ENCODE results near the gene PPARD.

PPARD gene

DNA sequence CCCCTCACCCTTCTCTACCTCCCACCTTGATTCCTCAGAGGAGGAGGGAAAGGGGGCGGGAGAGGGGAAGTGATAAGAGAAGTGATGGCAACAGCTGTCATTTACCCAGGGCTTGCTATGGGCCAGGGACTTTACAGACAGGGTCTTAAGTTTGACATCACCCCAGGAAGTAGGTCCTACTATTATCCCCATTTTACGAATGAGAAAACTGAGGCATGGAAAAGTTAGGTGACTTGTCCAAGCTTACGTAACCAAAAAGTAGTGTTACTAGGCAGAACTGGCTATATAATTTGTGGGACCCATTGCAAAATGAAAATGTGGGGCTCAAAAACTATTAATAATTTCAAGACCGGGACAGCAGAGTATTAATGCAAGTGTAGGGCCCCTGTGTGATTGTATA lies 99.3 kb downstream of the PPARD start:
- Histone ChIP-seq H3K9ac (ENCODE audit: insufficient read length, low read depth) (no peak overlapping the region), H3K9me3 (ENCODE audit: insufficient read depth, low read length) (no peaks in the 10 kb centered on the region), H3K4me3 (ENCODE audit: insufficient read length, low read depth) (no peak overlapping the region), H3K27me3 (ENCODE audit: insufficient read depth, insufficient read length) (no peaks in the 10 kb centered on the region), H3K36me3 (ENCODE audit: insufficient read depth, insufficient read length, low read length) (no peaks in the 10 kb centered on the region), H3K4me1 (ENCODE audit: insufficient read depth, insufficient read length) (no peaks in the 10 kb centered on the region)
- TF ChIP-seq SUZ12 (IDR thresholded peaks at IDR 0.05; ENCODE audit: extremely low read depth, insufficient read depth, insufficient read length) (no peak), ZNF274 (IDR thresholded peaks at IDR 0.05; ENCODE audit: low read depth, low read length) (no peak), YY1 (IDR thresholded peaks at IDR 0.05; ENCODE audit: insufficient read depth, insufficient read length) (no peak)
- no peak for DNase-seq (ENCODE audit: low read depth, low spot score)

DNA sequence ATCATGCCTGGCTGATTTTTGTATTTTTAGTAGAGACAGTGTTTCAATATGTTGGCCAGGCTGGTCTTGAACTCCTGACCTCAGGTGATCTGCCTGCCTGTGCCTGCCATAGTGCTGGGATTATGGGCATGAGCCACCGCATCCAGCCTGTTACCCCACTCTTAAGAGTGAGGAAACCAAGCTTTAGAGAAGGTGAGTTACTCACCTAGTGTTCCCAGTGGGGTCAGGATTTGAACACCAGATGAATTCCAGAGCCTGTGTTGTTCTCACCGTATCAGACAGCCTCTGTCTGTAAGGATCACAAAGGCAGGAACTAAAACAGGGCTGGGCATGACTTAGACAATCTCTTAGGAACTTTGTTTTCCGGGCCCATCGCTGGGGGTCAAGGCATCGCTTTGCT lies 100.3 kb downstream of the PPARD start:
- H3K4me1 ChIP-seq (ENCODE audit: insufficient read depth, insufficient read length): no peaks in the 10 kb centered on the region
- no peaks in the 10 kb centered on the region for H3K9me3 ChIP-seq (ENCODE audit: insufficient read depth, low read length)
- no peak overlapping the region for H3K4me3 ChIP-seq (ENCODE audit: insufficient read length, low read depth)
- no peak for TF ChIP-seq YY1 (IDR thresholded peaks at IDR 0.05; ENCODE audit: insufficient read depth, insufficient read length)
- no peak for TF ChIP-seq SUZ12 (IDR thresholded peaks at IDR 0.05; ENCODE audit: extremely low read depth, insufficient read depth, insufficient read length)
- no peak for TF ChIP-seq ZNF274 (IDR thresholded peaks at IDR 0.05; ENCODE audit: low read depth, low read length)
- no peak overlapping the region for H3K9ac ChIP-seq (ENCODE audit: insufficient read length, low read depth)
- H3K27me3 ChIP-seq (ENCODE audit: insufficient read depth, insufficient read length): no peaks in the 10 kb centered on the region
- DNase-seq (ENCODE audit: low read depth, low spot score): no peak
- H3K36me3 ChIP-seq (ENCODE audit: insufficient read depth, insufficient read length, low read length): no peaks in the 10 kb centered on the region

GRCh38 chr6:35443341-35444030 lies 101.1 kb downstream of the PPARD start:
- TF ChIP-seq YY1 (IDR thresholded peaks at IDR 0.05; ENCODE audit: insufficient read depth, insufficient read length) (no peak), ZNF274 (IDR thresholded peaks at IDR 0.05; ENCODE audit: low read depth, low read length) (no peak), SUZ12 (IDR thresholded peaks at IDR 0.05; ENCODE audit: extremely low read depth, insufficient read depth, insufficient read length) (no peak)
- DNase-seq (ENCODE audit: low read depth, low spot score): no peak
- no peaks in the 10 kb centered on the region for H3K4me1 ChIP-seq (ENCODE audit: insufficient read depth, insufficient read length)
- H3K4me3 ChIP-seq (ENCODE audit: insufficient read length, low read depth): no peak overlapping the region
- H3K9ac ChIP-seq (ENCODE audit: insufficient read length, low read depth): no peak overlapping the region
- no peaks in the 10 kb centered on the region for H3K27me3 ChIP-seq (ENCODE audit: insufficient read depth, insufficient read length)
- H3K36me3 ChIP-seq (ENCODE audit: insufficient read depth, insufficient read length, low read length): no peaks in the 10 kb centered on the region
- no peaks in the 10 kb centered on the region for H3K9me3 ChIP-seq (ENCODE audit: insufficient read depth, low read length)

DNA sequence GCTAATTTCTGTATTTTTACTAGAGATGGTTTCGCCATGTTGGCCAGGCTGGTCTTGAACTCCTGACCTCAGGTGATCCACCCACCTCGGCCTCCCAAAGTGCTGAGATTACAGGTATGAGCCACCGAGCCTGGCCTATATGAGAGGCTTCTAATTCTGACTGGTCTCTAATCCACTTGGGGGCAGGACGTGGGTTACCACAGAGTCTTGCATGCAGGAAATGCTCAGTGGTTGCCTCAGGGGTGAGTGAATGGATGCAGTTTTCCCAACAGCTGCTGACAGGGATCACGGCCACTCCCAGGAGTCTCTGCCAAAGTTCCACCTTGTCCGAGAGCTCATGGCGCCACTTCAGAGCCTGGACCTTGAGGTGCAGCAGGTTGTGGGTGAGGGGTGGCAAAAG lies 103.3 kb downstream of the PPARD start:
- Histone ChIP-seq H3K4me3 (ENCODE audit: insufficient read length, low read depth) (no peak overlapping the region), H3K36me3 (ENCODE audit: insufficient read depth, insufficient read length, low read length) (no peaks in the 10 kb centered on the region), H3K27me3 (ENCODE audit: insufficient read depth, insufficient read length) (no peaks in the 10 kb centered on the region), H3K4me1 (ENCODE audit: insufficient read depth, insufficient read length) (no peaks in the 10 kb centered on the region), H3K9me3 (ENCODE audit: insufficient read depth, low read length) (no peaks in the 10 kb centered on the region), H3K9ac (ENCODE audit: insufficient read length, low read depth) (no peak overlapping the region)
- no peak for DNase-seq (ENCODE audit: low read depth, low spot score)
- no peak for TF ChIP-seq SUZ12 (IDR thresholded peaks at IDR 0.05; ENCODE audit: extremely low read depth, insufficient read depth, insufficient read length)
- TF ChIP-seq YY1 (IDR thresholded peaks at IDR 0.05; ENCODE audit: insufficient read depth, insufficient read length): no peak
- TF ChIP-seq ZNF274 (IDR thresholded peaks at IDR 0.05; ENCODE audit: low read depth, low read length): no peak

DNA sequence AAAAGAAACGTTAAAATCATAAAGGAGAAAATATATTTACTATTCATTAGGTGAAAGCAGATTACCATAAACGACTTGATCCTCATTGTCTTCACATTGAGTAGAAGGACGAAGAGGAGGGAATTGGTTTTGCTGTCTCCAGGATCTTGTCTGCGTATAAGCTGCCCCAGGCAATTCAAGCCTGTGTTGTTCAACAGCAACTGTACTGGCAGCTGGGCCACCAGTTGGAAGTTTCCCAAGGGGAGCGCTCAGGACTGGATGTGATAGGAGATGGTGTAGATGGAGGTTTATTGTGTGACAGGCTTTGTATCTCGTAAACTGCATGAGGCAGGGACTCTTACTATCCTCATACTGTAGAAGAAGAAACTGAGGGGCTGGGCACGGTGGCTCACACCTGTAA lies 105.8 kb downstream of the PPARD start:
- Histone ChIP-seq H3K36me3 (ENCODE audit: insufficient read depth, insufficient read length, low read length) (no peaks in the 10 kb centered on the region), H3K9me3 (ENCODE audit: insufficient read depth, low read length) (no peaks in the 10 kb centered on the region), H3K27me3 (ENCODE audit: insufficient read depth, insufficient read length) (no peaks in the 10 kb centered on the region), H3K4me1 (ENCODE audit: insufficient read depth, insufficient read length) (no peaks in the 10 kb centered on the region), H3K4me3 (ENCODE audit: insufficient read length, low read depth) (no peak overlapping the region), H3K9ac (ENCODE audit: insufficient read length, low read depth) (no peak overlapping the region)
- no peak for DNase-seq (ENCODE audit: low read depth, low spot score)
- TF ChIP-seq YY1 (IDR thresholded peaks at IDR 0.05; ENCODE audit: insufficient read depth, insufficient read length): no peak
- no peak for TF ChIP-seq ZNF274 (IDR thresholded peaks at IDR 0.05; ENCODE audit: low read depth, low read length)
- no peak for TF ChIP-seq SUZ12 (IDR thresholded peaks at IDR 0.05; ENCODE audit: extremely low read depth, insufficient read depth, insufficient read length)

DNA sequence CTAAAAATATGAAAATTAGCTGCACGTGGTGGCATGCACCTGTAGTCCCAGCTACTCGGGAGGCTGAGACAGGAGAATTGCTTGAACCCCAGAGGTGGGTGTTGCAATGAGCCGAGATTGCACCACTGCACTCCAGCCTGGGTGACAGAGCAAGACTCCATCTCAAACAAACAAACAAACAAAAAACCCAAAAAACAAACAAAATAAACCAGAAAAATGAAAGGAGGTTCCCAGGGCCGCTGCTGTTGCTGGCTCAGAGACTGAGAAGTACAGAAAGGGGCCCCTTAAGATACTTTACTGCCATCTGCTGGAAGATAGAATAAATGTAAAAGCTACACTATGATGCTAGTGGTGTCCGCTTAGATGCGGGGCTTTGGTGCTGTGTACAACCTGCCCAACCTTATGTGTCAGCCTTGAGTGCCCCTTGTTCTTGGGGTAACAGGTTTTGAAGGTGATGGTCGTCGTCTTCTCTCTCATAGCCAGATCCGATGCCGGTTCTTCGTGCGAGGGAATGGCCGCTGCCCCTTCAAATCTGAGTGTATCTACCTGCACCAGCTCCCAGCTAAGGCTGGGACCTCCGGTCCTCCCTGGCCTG lies 107.0 kb downstream of the PPARD start:
- Histone ChIP-seq H3K27me3 (ENCODE audit: insufficient read depth, insufficient read length) (no peaks in the 10 kb centered on the region), H3K4me1 (ENCODE audit: insufficient read depth, insufficient read length) (peaks cover under 1% of the 10 kb centered on the region)
- DNase-seq (ENCODE audit: low read depth, low spot score): no peak

GRCh38 chr6:35451354-35452182 lies 109.2 kb downstream of the PPARD start:
- peaks cover 7% of the 10 kb centered on the region for H3K4me1 ChIP-seq (ENCODE audit: insufficient read depth, insufficient read length)
- H3K9ac ChIP-seq (ENCODE audit: insufficient read length, low read depth): no peak overlapping the region
- no peak for DNase-seq (ENCODE audit: low read depth, low spot score)
- H3K9me3 ChIP-seq (ENCODE audit: insufficient read depth, low read length): no peaks in the 10 kb centered on the region
- no peak overlapping the region for H3K4me3 ChIP-seq (ENCODE audit: insufficient read length, low read depth)
- peaks cover 11% of the 10 kb centered on the region for H3K36me3 ChIP-seq (ENCODE audit: insufficient read depth, insufficient read length, low read length)
- TF ChIP-seq SUZ12 (IDR thresholded peaks at IDR 0.05; ENCODE audit: extremely low read depth, insufficient read depth, insufficient read length): no peak
- TF ChIP-seq ZNF274 (IDR thresholded peaks at IDR 0.05; ENCODE audit: low read depth, low read length): no peak
- TF ChIP-seq YY1 (IDR thresholded peaks at IDR 0.05; ENCODE audit: insufficient read depth, insufficient read length): no peak
- no peaks in the 10 kb centered on the region for H3K27me3 ChIP-seq (ENCODE audit: insufficient read depth, insufficient read length)

More for the DNA sequence above, 107.0 kb downstream of the PPARD start:
- H3K9me3 ChIP-seq (ENCODE audit: insufficient read depth, low read length): no peaks in the 10 kb centered on the region
- H3K9ac ChIP-seq (ENCODE audit: insufficient read length, low read depth): no peak overlapping the region
- no peak for TF ChIP-seq YY1 (IDR thresholded peaks at IDR 0.05; ENCODE audit: insufficient read depth, insufficient read length)
- TF ChIP-seq SUZ12 (IDR thresholded peaks at IDR 0.05; ENCODE audit: extremely low read depth, insufficient read depth, insufficient read length): no peak
- no peak for TF ChIP-seq ZNF274 (IDR thresholded peaks at IDR 0.05; ENCODE audit: low read depth, low read length)
- H3K36me3 ChIP-seq (ENCODE audit: insufficient read depth, insufficient read length, low read length): no peaks in the 10 kb centered on the region
- no peak overlapping the region for H3K4me3 ChIP-seq (ENCODE audit: insufficient read length, low read depth)
